ENCODE data around the gene ZKSCAN1.

- TF ChIP-seq POLR2A (IDR thresholded peaks at IDR 0.05; ENCODE audit: extremely low read depth, insufficient read length) (no peak), CTCF (IDR thresholded peaks at IDR 0.05; ENCODE audit: low read depth, low read length) (no peak)
Measured at GRCh38 chr7:100013328-100013676, 2.1 kb upstream of the ZKSCAN1 start.

All from NB4 (cell line).